ENCODE results near the gene GLYR1. TPM values are rescaled to one million over a fixed set of nuclear protein-coding genes. Genes with fewer than 3 reads are reported as not detected.

GLYR1 gene
- total RNA-seq, 1 experiment from 2014 or later, result 67.3 TPM

DNA sequence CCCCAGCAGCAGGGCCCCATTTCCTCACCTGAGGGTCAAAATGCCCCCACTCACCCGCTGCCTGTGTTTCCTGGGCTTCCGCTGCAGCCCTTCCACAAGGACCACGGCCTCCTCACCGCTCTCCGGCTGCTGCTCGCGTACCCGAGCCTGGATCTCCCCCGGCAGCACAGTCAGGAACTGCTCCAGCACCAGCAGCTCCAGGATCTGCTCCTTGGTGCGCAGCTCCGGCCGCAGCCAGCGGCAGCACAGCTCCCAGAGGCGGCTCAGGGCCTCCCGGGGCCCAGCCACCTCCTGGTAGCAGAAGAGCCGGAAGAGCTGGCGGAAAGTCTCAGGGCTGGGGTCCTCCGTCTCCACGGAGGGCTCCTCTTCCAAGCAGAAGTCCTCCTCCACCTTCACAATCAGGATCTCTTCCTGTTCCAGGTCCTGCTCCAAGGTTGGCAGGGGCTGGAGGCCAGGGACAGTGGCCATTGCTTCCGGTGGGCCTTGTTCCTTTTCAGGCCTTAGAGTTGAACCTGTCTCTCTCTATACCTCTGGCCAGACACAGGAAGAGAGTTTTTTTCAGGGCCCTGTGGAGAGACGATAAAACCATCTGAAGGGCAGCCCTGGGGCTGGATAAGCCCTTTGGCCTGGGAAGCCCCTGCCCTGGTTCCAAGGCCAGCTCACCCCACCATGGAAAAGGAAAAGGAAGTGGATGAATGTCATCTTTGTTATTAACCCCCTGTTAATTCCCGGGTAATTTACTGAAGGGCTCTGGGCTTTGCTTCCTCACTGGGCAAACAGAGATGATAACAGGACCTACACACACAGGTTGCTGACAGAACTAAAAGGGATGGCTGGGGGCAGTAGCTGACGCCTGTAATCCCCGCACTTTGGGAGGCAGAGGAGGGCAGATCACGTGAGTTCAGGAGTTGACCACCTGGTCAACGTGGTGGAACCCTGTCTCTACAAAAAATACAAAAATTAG lies 81.3 kb downstream of the GLYR1 start:
- ChIA-PET CTCF (interaction anchor here (0.6 to 1.2 kb wide), 3 partner anchors 10 to 363 kb away, joined by 3 to 5 read pairs (median 3); partner anchors contain the start of genes ANKS3 and DNAAF8), POLR2A (interaction anchor here (1.0 to 4.8 kb wide), 6 partner anchors 7 to 140 kb away, joined by 3 to 64 read pairs (median 10); partner anchors contain the start of genes ANKS3, DNAAF8 and ROGDI)
- Mint-ChIP-seq H3K27ac (ENCODE audit: low read depth, unreplicated experiment) (peak overlapping the region; percentile 95), H3K27me3 (ENCODE audit: insufficient read depth, unreplicated experiment) (no peaks in the 10 kb centered on the region), H3K4me3 (ENCODE audit: unreplicated experiment) (peak overlapping the region; percentile 90), H3K36me3 (ENCODE audit: insufficient read depth, unreplicated experiment) (peaks cover 43% of the 10 kb centered on the region), H3K9me3 (ENCODE audit: unreplicated experiment) (no peaks in the 10 kb centered on the region), H3K4me1 (ENCODE audit: insufficient read depth, unreplicated experiment) (peaks cover 5% of the 10 kb centered on the region)
- intact Hi-C loops (cut with micrococcal nuclease), result loop anchor here (2.0 kb wide), 1 partner anchor 37 kb away; the partner anchor contains the start of gene ROGDI
- TF ChIP-seq, protein P1, sequence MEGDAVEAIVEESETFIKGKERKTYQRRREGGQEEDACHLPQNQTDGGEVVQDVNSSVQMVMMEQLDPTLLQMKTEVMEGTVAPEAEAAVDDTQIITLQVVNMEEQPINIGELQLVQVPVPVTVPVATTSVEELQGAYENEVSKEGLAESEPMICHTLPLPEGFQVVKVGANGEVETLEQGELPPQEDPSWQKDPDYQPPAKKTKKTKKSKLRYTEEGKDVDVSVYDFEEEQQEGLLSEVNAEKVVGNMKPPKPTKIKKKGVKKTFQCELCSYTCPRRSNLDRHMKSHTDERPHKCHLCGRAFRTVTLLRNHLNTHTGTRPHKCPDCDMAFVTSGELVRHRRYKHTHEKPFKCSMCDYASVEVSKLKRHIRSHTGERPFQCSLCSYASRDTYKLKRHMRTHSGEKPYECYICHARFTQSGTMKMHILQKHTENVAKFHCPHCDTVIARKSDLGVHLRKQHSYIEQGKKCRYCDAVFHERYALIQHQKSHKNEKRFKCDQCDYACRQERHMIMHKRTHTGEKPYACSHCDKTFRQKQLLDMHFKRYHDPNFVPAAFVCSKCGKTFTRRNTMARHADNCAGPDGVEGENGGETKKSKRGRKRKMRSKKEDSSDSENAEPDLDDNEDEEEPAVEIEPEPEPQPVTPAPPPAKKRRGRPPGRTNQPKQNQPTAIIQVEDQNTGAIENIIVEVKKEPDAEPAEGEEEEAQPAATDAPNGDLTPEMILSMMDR (IDR thresholded peaks at IDR 0.05; ENCODE audit: unreplicated experiment), result no peak
- BruUV-seq (replicated peaks), result TSS peak; percentile 18
- DNase-seq (ENCODE audit: unreplicated experiment), result no peak

DNA sequence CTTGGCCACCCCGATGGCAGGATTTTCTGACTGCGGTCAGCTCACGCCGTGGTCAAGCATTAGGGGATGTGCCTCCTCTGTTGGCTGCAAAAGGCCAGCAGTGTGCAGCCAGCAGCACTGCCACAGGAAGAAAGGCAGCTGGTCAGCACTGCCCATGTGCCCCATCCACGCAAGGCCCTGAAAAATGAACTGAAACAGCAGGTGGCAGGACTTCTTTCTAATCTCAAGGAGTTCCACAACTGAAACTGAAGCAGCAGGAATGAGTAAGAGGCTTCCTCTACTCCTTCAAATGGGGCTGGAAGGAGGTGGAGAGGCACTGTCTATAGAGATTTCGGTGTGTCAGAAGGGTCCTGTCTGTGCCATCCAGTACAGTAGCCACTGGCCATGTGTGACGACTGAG lies 83.3 kb downstream of the GLYR1 start:
- H3K36me3 Mint-ChIP-seq (ENCODE audit: insufficient read depth, unreplicated experiment), result peaks cover 56% of the 10 kb centered on the region
- H3K9me3 Mint-ChIP-seq (ENCODE audit: unreplicated experiment), result no peaks in the 10 kb centered on the region
- no peak for DNase-seq (ENCODE audit: unreplicated experiment)
- H3K4me1 Mint-ChIP-seq (ENCODE audit: insufficient read depth, unreplicated experiment), result no peaks in the 10 kb centered on the region
- intact Hi-C loops (cut with micrococcal nuclease), result no loop called here
- BruUV-seq (replicated peaks), result no TSS peak
- POLR2A ChIA-PET, result no interaction called here
- TF ChIP-seq, protein P1 (IDR thresholded peaks at IDR 0.05; ENCODE audit: unreplicated experiment), result no peak
- CTCF ChIA-PET, result interaction anchor here (0.6 kb wide), 1 partner anchor 17 kb away, joined by 4 read pairs; no protein-coding TSS in a partner anchor
- no peaks in the 10 kb centered on the region for H3K27me3 Mint-ChIP-seq (ENCODE audit: insufficient read depth, unreplicated experiment)
- H3K4me3 Mint-ChIP-seq (ENCODE audit: unreplicated experiment), result no peak overlapping the region
- no peak overlapping the region for H3K27ac Mint-ChIP-seq (ENCODE audit: low read depth, unreplicated experiment)

DNA sequence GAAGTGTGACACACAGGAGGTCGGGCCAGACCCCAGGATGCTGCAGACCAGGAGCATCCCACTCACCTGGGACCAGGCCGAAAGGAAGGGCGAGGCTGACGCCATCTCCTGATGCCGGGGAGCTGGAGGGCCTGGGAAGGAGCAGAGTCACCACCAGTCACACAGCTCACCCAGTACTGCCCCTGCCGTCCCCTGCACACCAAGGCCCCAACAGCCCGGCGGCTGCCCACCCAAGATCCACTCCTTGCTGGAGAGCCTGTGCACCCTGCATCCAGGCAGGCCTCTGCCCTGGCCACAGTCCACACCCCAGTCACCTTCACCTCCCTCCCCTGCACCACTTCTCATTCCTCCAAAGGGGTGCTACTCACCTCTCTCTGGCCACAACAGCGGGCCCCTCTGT lies 84.9 kb downstream of the GLYR1 start:
- no peak for DNase-seq (ENCODE audit: unreplicated experiment)
- CTCF ChIA-PET, result interaction anchor here (0.7 kb wide), 1 partner anchor 52 kb away, joined by 3 read pairs; no protein-coding TSS in a partner anchor
- H3K27me3 Mint-ChIP-seq (ENCODE audit: insufficient read depth, unreplicated experiment), result no peaks in the 10 kb centered on the region
- TF ChIP-seq, protein P1 (IDR thresholded peaks at IDR 0.05; ENCODE audit: unreplicated experiment), result no peak
- no peak overlapping the region for H3K27ac Mint-ChIP-seq (ENCODE audit: low read depth, unreplicated experiment)
- intact Hi-C loops (cut with micrococcal nuclease), result no loop called here
- H3K36me3 Mint-ChIP-seq (ENCODE audit: insufficient read depth, unreplicated experiment), result peaks cover 72% of the 10 kb centered on the region
- H3K9me3 Mint-ChIP-seq (ENCODE audit: unreplicated experiment), result no peaks in the 10 kb centered on the region
- POLR2A ChIA-PET, result no interaction called here
- BruUV-seq (replicated peaks), result no TSS peak
- H3K4me3 Mint-ChIP-seq (ENCODE audit: unreplicated experiment), result no peak overlapping the region
- no peaks in the 10 kb centered on the region for H3K4me1 Mint-ChIP-seq (ENCODE audit: insufficient read depth, unreplicated experiment)

DNA sequence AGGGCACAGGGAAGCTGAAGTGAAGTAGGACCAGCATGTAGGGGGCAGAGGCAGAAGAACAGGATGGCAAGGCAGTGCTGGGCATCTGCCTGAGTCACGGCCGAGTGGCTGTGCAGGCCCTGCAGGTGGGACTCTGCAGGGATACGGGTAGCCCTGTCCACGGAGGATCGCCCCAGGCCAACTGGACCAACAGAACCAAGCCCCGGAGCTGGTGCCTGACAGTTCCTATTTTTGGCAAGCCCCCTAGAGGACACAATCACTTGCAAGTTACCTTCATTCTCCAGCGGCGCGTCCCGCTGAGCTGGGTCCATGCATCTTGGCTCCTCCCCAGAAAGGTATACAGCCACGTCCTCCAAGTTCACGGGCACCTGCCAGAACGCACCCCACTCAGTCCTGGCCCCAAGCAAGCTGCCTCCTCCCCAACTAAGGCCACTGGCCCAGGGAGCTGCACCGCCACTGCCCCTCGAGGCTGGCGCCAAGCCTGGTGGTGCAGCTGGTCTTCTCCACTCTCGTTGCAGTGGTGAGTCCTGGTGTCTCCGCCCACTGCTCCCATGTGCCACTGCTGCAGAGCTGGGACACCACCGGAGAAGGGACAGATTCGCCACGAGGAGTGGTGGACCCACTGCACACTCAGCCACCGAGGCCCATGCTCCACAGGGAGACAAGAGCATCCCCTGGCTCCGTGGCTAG lies 86.7 kb downstream of the GLYR1 start:
- Mint-ChIP-seq H3K27me3 (ENCODE audit: insufficient read depth, unreplicated experiment) (no peaks in the 10 kb centered on the region), H3K36me3 (ENCODE audit: insufficient read depth, unreplicated experiment) (peaks cover 82% of the 10 kb centered on the region), H3K9me3 (ENCODE audit: unreplicated experiment) (no peaks in the 10 kb centered on the region), H3K4me1 (ENCODE audit: insufficient read depth, unreplicated experiment) (no peaks in the 10 kb centered on the region), H3K4me3 (ENCODE audit: unreplicated experiment) (no peak overlapping the region), H3K27ac (ENCODE audit: low read depth, unreplicated experiment) (no peak overlapping the region)
- BruUV-seq (replicated peaks), result no TSS peak
- TF ChIP-seq, protein P1 (IDR thresholded peaks at IDR 0.05; ENCODE audit: unreplicated experiment), result no peak
- POLR2A ChIA-PET, result interaction anchor here (0.7 to 1.2 kb wide), 2 partner anchors 8 to 39 kb away, joined by 3 to 4 read pairs; no protein-coding TSS in a partner anchor
- DNase-seq (ENCODE audit: unreplicated experiment), result no peak
- intact Hi-C loops (cut with micrococcal nuclease), result no loop called here
- CTCF ChIA-PET, result interaction anchor here (0.6 to 0.7 kb wide), 2 partner anchors 28 to 1683 kb away, joined by 3 read pairs; no protein-coding TSS in a partner anchor

Data from MCF 10A (cell line).